ENCODE measurements around the gene THOP1.

The THOP1 gene

GRCh38 chr19:2804156-2805004, 19.1 kb downstream of the THOP1 start:
- no peak for DNase-seq

GRCh38 chr19:2805261-2805900, 20.1 kb downstream of the THOP1 start:
- no peak for DNase-seq

GRCh38 chr19:2805991-2806649, 20.8 kb downstream of the THOP1 start:
- DNase-seq, result no peak

GRCh38 chr19:2806736-2807378, 21.6 kb downstream of the THOP1 start:
- DNase-seq, result no peak

- no peak for DNase-seq
Observed at GRCh38 chr19:2807379-2808128, 22.3 kb downstream of the THOP1 start.

GRCh38 chr19:2808129-2808941, 23.0 kb downstream of the THOP1 start:
- no peak for DNase-seq

- DNase-seq, result no peak
Observed at GRCh38 chr19:2809387-2810140, 24.3 kb downstream of the THOP1 start.

GRCh38 chr19:2810141-2811091, 25.1 kb downstream of the THOP1 start:
- no peak for DNase-seq

GRCh38 chr19:2811221-2811722, 26.0 kb downstream of the THOP1 start:
- DNase-seq, result no peak

GRCh38 chr19:2811735-2812413, 26.6 kb downstream of the THOP1 start:
- DNase-seq, result no peak

- no peak for DNase-seq
Observed at GRCh38 chr19:2812414-2813234, 27.3 kb downstream of the THOP1 start.

GRCh38 chr19:2813235-2814160, 28.2 kb downstream of the THOP1 start:
- DNase-seq, result no peak

- DNase-seq, result no peak
Observed at GRCh38 chr19:2814426-2814825, 29.1 kb downstream of the THOP1 start.

GRCh38 chr19:2815191-2815614, 29.9 kb downstream of the THOP1 start:
- DNase-seq, result no peak

GRCh38 chr19:2815923-2816322, 30.6 kb downstream of the THOP1 start:
- no peak for DNase-seq

GRCh38 chr19:2816641-2817040, 31.3 kb downstream of the THOP1 start:
- no peak for DNase-seq
